Nephron (organoid): ENCODE data around the gene NPHP1.

ENCODE experiments used
- H3K27ac Mint-ChIP-seq, 3 experiments: 2 replicates each; pipeline ENCODE4 v1.8.0; 2020; ENCODE audit warnings: mixed read lengths in 3 of 3, mild to moderate bottlenecking in 2 of 3, moderate library complexity in 1 of 3
- H3K27me3 Mint-ChIP-seq: 2 replicates; pipeline ENCODE4 v1.8.0; 2021; ENCODE audit warnings: low read depth, mild to moderate bottlenecking, moderate library complexity, mixed read lengths
- H3K36me3 Mint-ChIP-seq: 2 replicates; pipeline ENCODE4 v1.8.0; 2020; ENCODE audit warnings: low read depth, mixed read lengths
- H3K4me1 Mint-ChIP-seq: 2 replicates; pipeline ENCODE4 v1.8.0; 2020; ENCODE audit warnings: mixed read lengths
- H3K4me3 Mint-ChIP-seq, 3 experiments: 2 replicates each; pipeline ENCODE4 v1.8.0; 2020; ENCODE audit warnings: mild to moderate bottlenecking in 3 of 3, mixed read lengths in 3 of 3, moderate library complexity in 2 of 3
- H3K9me3 Mint-ChIP-seq: 2 replicates; pipeline ENCODE4 v1.8.0; 2020; ENCODE audit warnings: mixed read lengths
- CTCF ChIP-seq, 3 experiments: fragments of 200-600 bp; sonication (generic); IDR thresholded peaks; one replicate each; pipeline ENCODE4 v1.5.0; 2021; ENCODE audit warnings: antibody characterized with exemption in 3 of 3; ENCODE audit not compliant: unreplicated experiment in 3 of 3

Gene NPHP1

GRCh38 chr2:110182449-110182848, 22.4 kb downstream of the NPHP1 start:
- no peak for TF ChIP-seq CTCF (IDR thresholded peaks at IDR 0.05; ENCODE audit: unreplicated experiment in 3 of 3)

DNA sequence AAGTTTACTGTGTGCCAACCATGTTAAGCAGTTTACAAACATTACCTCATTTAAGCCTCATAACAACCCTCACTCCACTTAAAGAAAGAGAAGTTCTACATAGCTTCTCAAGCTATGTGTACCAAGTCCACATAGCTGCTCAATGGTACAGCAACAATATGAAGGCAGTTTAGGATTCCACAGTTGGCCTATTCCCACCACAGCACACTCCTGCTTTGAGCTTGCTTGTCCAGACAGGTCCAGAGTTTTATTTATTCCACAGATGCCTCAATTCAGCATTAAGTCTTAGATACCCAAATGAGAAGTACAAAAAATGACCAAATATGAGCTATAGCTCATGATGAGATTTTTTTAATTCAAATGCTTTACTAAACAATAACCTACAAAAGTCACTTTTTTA, 24.8 kb downstream of the NPHP1 start:
- TF ChIP-seq CTCF (IDR thresholded peaks at IDR 0.05; ENCODE audit: unreplicated experiment in 3 of 3): no peak
- H3K4me1 Mint-ChIP-seq: no peaks in the 10 kb centered on the region
- H3K36me3 Mint-ChIP-seq: peaks cover 32% of the 10 kb centered on the region

More at GRCh38 chr2:110182449-110182848, 22.4 kb downstream of the NPHP1 start:
- Mint-ChIP-seq H3K36me3 (peaks cover 43% of the 10 kb centered on the region), H3K4me1 (no peaks in the 10 kb centered on the region), H3K27ac (no peak overlapping the region), H3K27me3 (no peaks in the 10 kb centered on the region), H3K9me3 (peaks cover 43% of the 10 kb centered on the region), H3K4me3 (no peak overlapping the region)

DNA sequence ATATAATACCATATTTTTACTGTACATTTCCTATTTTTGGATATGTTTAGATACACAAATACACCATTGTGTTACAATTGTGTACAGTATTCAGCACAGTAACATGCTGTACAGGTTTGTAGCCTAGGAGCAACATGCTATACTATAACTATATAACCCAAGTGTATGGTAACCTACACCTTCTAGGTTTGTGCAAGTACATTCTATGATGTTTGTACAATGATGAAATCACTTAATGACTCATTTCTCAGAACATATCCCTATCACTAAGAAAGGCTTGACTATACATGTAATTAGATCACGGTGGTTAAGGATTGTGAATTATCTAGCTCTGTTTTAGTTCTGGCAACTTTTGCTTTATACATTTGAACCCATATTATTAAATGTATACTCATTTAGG, 31.3 kb downstream of the NPHP1 start:
- no peak for TF ChIP-seq CTCF (IDR thresholded peaks at IDR 0.05; ENCODE audit: unreplicated experiment in 3 of 3)
- H3K27ac Mint-ChIP-seq: no peak overlapping the region
- no peaks in the 10 kb centered on the region for H3K36me3 Mint-ChIP-seq
- H3K27me3 Mint-ChIP-seq: no peaks in the 10 kb centered on the region
- H3K4me1 Mint-ChIP-seq: no peaks in the 10 kb centered on the region
- no peak overlapping the region for H3K4me3 Mint-ChIP-seq
- no peaks in the 10 kb centered on the region for H3K9me3 Mint-ChIP-seq

More for the DNA sequence above, 24.8 kb downstream of the NPHP1 start:
- Mint-ChIP-seq H3K9me3 (peaks cover 33% of the 10 kb centered on the region), H3K4me3 (no peak overlapping the region), H3K27me3 (no peaks in the 10 kb centered on the region), H3K27ac (no peak overlapping the region)

DNA sequence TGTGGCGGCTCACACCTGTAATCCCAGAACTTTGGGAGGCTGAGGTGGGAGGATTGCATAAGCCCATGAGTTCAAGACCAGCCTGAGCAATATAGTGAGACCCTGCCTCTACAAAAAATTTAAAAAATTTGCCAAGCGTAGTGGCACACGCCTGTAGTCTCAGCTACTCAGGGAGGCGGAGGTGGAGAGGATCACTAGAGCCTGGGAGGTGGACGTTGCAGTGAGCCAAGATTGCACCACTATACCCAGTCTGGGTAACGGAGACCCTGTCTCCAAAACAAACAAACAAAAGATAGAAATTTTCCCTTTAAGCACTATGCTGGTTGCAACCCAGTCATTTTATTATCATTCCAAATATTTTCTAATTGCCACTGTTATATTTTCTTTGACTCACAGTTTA, 32.3 kb downstream of the NPHP1 start:
- Mint-ChIP-seq H3K9me3 (no peaks in the 10 kb centered on the region), H3K27ac (no peak overlapping the region), H3K36me3 (no peaks in the 10 kb centered on the region), H3K4me3 (no peak overlapping the region), H3K4me1 (no peaks in the 10 kb centered on the region), H3K27me3 (no peaks in the 10 kb centered on the region)
- TF ChIP-seq CTCF (IDR thresholded peaks at IDR 0.05; ENCODE audit: unreplicated experiment in 3 of 3): no peak

DNA sequence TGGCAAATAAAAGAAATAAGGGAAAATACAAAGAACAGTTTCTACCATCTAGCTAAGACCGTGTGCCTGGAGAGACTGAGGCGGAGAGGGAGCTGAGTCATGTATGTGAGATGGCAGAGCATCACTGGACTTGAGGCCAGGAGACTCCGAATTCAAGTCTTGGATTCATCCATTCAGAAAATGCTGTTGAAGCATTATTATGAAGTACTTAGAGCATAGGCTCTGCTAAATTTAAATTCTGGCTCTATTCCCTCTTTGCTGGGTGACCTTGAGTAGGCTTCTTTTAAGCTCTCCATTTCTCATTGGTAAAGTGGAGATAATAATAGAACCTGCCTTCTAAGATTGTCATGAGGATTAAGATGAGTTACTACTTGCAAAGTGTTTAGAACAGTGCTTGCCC, 34.7 kb downstream of the NPHP1 start:
- TF ChIP-seq CTCF (IDR thresholded peaks at IDR 0.05; ENCODE audit: unreplicated experiment in 3 of 3): no peak
- Mint-ChIP-seq H3K27me3 (no peaks in the 10 kb centered on the region), H3K4me1 (peaks cover 6% of the 10 kb centered on the region), H3K4me3 (no peak overlapping the region), H3K9me3 (no peaks in the 10 kb centered on the region), H3K36me3 (no peaks in the 10 kb centered on the region), H3K27ac (no peak overlapping the region)

GRCh38 chr2:110167326-110168000, 37.4 kb downstream of the NPHP1 start:
- Mint-ChIP-seq H3K27me3 (no peaks in the 10 kb centered on the region), H3K36me3 (no peaks in the 10 kb centered on the region), H3K4me1 (peaks cover 6% of the 10 kb centered on the region), H3K27ac (no peak overlapping the region), H3K9me3 (no peaks in the 10 kb centered on the region), H3K4me3 (no peak overlapping the region)
- no peak for TF ChIP-seq CTCF (IDR thresholded peaks at IDR 0.05; ENCODE audit: unreplicated experiment in 3 of 3)
